Raji (cell line): Measurements from ENCODE around the gene UGT1A1.

ENCODE experiments used
- POLR2A ChIP-seq: IDR thresholded peaks from 2 replicates; pipeline ENCODE4 v1.6.1; 2011; ENCODE audit warnings: low read depth, low read length, control low read depth; ENCODE audit not compliant: insufficient read depth

Gene UGT1A1

GRCh38 chr2:233807966-233808935 lies 48.2 kb downstream of the UGT1A1 start:
- TF ChIP-seq POLR2A: no peak

GRCh38 chr2:233810385-233810784 lies 50.3 kb downstream of the UGT1A1 start:
- TF ChIP-seq POLR2A: no peak

- no peak for TF ChIP-seq POLR2A
These were observed 51.0 kb downstream of the UGT1A1 start for GRCh38 chr2:233811087-233811486.

- no peak for TF ChIP-seq POLR2A
These were observed 51.7 kb downstream of the UGT1A1 start for GRCh38 chr2:233811732-233812131.

- no peak for TF ChIP-seq POLR2A
These were observed 53.4 kb downstream of the UGT1A1 start for GRCh38 chr2:233813236-233814055.

- TF ChIP-seq POLR2A: no peak
These were observed 54.2 kb downstream of the UGT1A1 start for GRCh38 chr2:233814056-233814835.

- TF ChIP-seq POLR2A: no peak
These were observed 55.8 kb downstream of the UGT1A1 start for GRCh38 chr2:233815861-233816260.

- TF ChIP-seq POLR2A: no peak
These were observed 56.3 kb downstream of the UGT1A1 start for GRCh38 chr2:233816334-233816733.

- TF ChIP-seq POLR2A: no peak
These were observed 56.7 kb downstream of the UGT1A1 start for GRCh38 chr2:233816771-233817170.

GRCh38 chr2:233817361-233817911 lies 57.4 kb downstream of the UGT1A1 start:
- no peak for TF ChIP-seq POLR2A

- TF ChIP-seq POLR2A: no peak
These were observed 58.0 kb downstream of the UGT1A1 start for GRCh38 chr2:233817995-233818638.

GRCh38 chr2:233818639-233819621 lies 58.9 kb downstream of the UGT1A1 start:
- TF ChIP-seq POLR2A: no peak
